Activated CD8-positive, alpha-beta memory T cell treated with anti-CD3 and anti-CD28 coated beads, Interleukin-2, amount 10 ng/mL, durations not matched to agents 7 days and 5 days (primary cell): ENCODE measurements around the gene SLC66A2. TPM values are rescaled to one million over a fixed set of nuclear protein-coding genes. Genes with fewer than 3 reads are reported as not detected.
"Not testable (repeated sequence)": the region's sequence is repeated elsewhere in the genome, so short reads cannot be mapped to it uniquely, and the experiment has no call there.

Source experiments
- ATAC-seq: fragments of 150-1000 bp; cut with Tn5 transposase; one replicate; pipeline ENCODE4 v1.10.0; 2021; ENCODE audit warnings: moderate library complexity
- CTCF ChIA-PET: fragments of 350-600 bp; sonication (Branson Sonifier 250); formaldehyde crosslinking; loops from one replicate; lab custom pipeline; 2021; ENCODE audit warnings: antibody characterized with exemption; lab: Charles Lee
- DNase-seq: peaks from one replicate; pipeline ENCODE4 v3.0.0-alpha.2; 2020
- H3K27ac Mint-ChIP-seq: one replicate; pipeline ENCODE4 v1.8.0; 2021; ENCODE audit warnings: mild to moderate bottlenecking, mixed read lengths
- H3K27me3 Mint-ChIP-seq: one replicate; pipeline ENCODE4 v1.8.0; 2021; ENCODE audit warnings: mixed read lengths
- H3K36me3 Mint-ChIP-seq: one replicate; pipeline ENCODE4 v1.8.0; 2021; ENCODE audit warnings: mild to moderate bottlenecking, mixed read lengths
- H3K4me1 Mint-ChIP-seq: one replicate; pipeline ENCODE4 v1.8.0; 2021; ENCODE audit warnings: mixed read lengths
- H3K4me3 Mint-ChIP-seq: one replicate; pipeline ENCODE4 v1.8.0; 2021; ENCODE audit warnings: mild to moderate bottlenecking, moderate library complexity, mixed read lengths
- H3K9me3 Mint-ChIP-seq: one replicate; pipeline ENCODE4 v1.8.0; 2022; ENCODE audit warnings: low read depth, mixed read lengths
- total RNA-seq, 2 experiments: library from RNA; stranded (reverse); gene quantifications; one replicate each; pipeline ENCODE4 v1.2.3, GENCODE V29; 2021

Gene SLC66A2
- total RNA-seq, 2 experiments from 2014 or later: 23.4 TPM

GRCh38 chr18:79964330-79965118 is 13.1 kb upstream of the SLC66A2 start, which contains the start of gene HSBP1L1:
TSS of gene HSBP1L1 (plus strand) at chr18:79964643. CDS start at chr18:79964736, 93 bp downstream.
- CTCF ChIA-PET: interaction anchor here (4.3 kb wide), 1 partner anchor 21 kb away, joined by 47 read pairs; the partner anchor contains the start of gene TXNL4A
- ATAC-seq: peak; percentile 77

GRCh38 chr18:79963658-79964329 is 12.3 kb upstream of the SLC66A2 start:
- Mint-ChIP-seq H3K4me3 (peak overlapping the region; percentile 68), H3K27me3 (peaks cover 23% of the 10 kb centered on the region), H3K36me3 (peaks cover 5% of the 10 kb centered on the region), H3K9me3 (no peaks in the 10 kb centered on the region), H3K27ac (peak overlapping the region; percentile 90), H3K4me1 (peaks cover 54% of the 10 kb centered on the region)
- no peak for ATAC-seq
- CTCF ChIA-PET: interaction anchor here (0.6 to 4.3 kb wide), 7 partner anchors 12 to 283 kb away, joined by 3 to 47 read pairs (median 3); partner anchors contain the start of genes SLC66A2 and TXNL4A
- no peak for DNase-seq

More at GRCh38 chr18:79964330-79965118, 13.1 kb upstream of the SLC66A2 start, which contains the start of gene HSBP1L1:
- Mint-ChIP-seq H3K9me3 (no peaks in the 10 kb centered on the region), H3K27ac (peak within 1 kb of the TSS; percentile 90), H3K4me3 (peak within 1 kb of the TSS; percentile 68), H3K27me3 (peaks cover 23% of the 10 kb centered on the region), H3K4me1 (peaks cover 55% of the 10 kb centered on the region), H3K36me3 (peaks cover 5% of the 10 kb centered on the region)
- peak; percentile 70 for DNase-seq

DNA sequence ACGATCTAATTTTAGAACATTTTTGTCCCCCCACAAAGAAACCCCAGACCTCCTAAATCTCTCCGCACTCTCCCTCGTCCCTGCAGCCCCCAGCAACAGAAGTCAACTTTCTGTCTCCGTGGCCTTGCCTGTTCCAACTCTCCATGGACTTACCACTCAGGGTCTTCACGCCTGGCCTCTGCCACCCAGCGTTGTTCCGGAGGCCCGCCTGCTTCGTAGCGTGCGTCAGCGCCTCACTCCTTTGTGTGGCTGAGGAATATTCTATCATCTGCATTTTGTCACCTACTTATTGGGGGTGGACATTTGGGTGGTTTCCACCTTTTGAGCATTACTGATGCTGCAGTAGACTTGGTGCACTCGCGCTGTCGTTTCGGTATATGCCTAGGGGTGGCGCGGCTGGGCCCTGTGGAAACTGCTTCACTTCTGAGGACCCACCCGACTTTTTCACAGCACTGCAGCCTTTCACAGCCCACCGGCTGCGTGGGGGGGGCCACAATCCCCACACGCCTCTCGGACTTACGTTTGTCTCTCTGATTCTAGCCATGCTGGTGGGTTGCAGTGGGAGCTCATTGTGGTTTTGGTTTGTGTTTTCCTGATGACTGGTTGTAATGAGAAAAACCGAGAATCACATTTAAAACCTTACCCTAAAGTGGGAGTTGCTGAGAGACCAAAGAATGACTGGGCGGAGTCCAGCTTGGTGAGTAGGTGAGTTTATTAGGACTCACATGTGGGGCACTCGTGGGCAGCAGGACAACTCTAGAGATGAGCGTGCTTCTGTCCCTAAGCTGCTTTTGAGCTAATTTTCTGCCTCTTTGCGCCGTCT is 11.6 kb upstream of the SLC66A2 start:
- Mint-ChIP-seq H3K27ac (peak overlapping the region; percentile 90), H3K9me3 (no peaks in the 10 kb centered on the region), H3K4me3 (peak overlapping the region; percentile 68), H3K4me1 (peaks cover 48% of the 10 kb centered on the region), H3K36me3 (peaks cover 5% of the 10 kb centered on the region), H3K27me3 (peaks cover 23% of the 10 kb centered on the region)
- peak; percentile 86 for DNase-seq
- CTCF ChIA-PET: interaction anchor here (0.6 to 4.3 kb wide), 8 partner anchors 11 to 283 kb away, joined by 3 to 47 read pairs (median 3); partner anchors contain the start of genes SLC66A2 and TXNL4A
- ATAC-seq: peak; percentile 76

- Mint-ChIP-seq H3K4me1 (peaks cover 46% of the 10 kb centered on the region), H3K36me3 (peaks cover 5% of the 10 kb centered on the region), H3K27ac (no peak overlapping the region), H3K9me3 (no peaks in the 10 kb centered on the region), H3K4me3 (no peak overlapping the region), H3K27me3 (peaks cover 23% of the 10 kb centered on the region)
- ATAC-seq: no peak
- no peak for DNase-seq
- CTCF ChIA-PET: interaction anchor here (1.0 to 4.3 kb wide), 3 partner anchors 10 to 73 kb away, joined by 4 to 47 read pairs (median 4); partner anchors contain the start of genes SLC66A2 and TXNL4A
Observed at GRCh38 chr18:79962311-79962710, 10.9 kb upstream of the SLC66A2 start.

DNA sequence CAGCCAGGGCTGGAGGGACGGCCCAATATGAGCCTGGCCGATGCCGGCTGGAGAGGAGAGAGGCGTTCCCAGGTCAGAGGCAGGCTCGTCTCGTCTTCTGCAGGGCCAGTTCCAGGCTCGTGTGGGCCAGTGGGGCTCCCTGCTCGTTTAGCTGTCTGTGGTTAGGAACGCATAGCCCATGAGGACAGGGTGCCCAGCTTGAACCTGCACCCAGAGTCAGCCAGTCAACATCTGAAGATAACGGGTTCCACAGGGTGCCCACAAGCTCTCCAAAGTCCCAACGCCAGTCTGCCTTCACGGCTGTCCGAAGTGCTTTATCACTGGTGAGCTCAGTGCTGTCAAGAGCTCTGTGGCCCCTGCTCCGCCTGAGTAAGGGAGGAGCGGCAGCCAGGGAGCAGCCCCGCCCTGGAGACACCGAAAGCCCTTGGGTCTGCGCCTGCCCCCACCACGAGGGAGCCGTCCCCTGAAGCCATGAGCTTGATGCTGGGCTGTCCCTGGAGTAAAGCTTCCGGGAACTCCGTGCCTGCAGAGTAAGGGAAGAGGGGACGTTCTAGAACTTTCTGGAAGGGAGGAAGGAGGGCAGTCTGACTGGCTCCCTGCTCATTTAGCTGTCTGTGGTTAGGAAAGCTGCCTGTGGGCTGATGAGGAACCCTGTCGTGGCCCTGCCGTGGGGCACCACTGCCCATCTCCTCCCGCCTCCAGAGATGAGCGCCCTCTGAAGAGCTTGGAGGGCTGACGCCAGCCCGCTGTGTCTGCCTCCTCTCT is 10.3 kb upstream of the SLC66A2 start:
- CTCF ChIA-PET: interaction anchor here (1.0 to 4.3 kb wide), 3 partner anchors 10 to 73 kb away, joined by 4 to 47 read pairs (median 4); partner anchors contain the start of genes SLC66A2 and TXNL4A
- Mint-ChIP-seq H3K27ac (no peak overlapping the region), H3K36me3 (peaks cover 3% of the 10 kb centered on the region), H3K27me3 (peaks cover 23% of the 10 kb centered on the region), H3K4me3 (no peak overlapping the region), H3K9me3 (no peaks in the 10 kb centered on the region), H3K4me1 (peaks cover 46% of the 10 kb centered on the region)
- ATAC-seq (no peak), DNase-seq (no peak)

- no peaks in the 10 kb centered on the region for H3K9me3 Mint-ChIP-seq
- no peak overlapping the region for H3K4me3 Mint-ChIP-seq
- H3K36me3 Mint-ChIP-seq: peaks cover 3% of the 10 kb centered on the region
- H3K27ac Mint-ChIP-seq: no peak overlapping the region
- CTCF ChIA-PET: interaction anchor here (4.3 kb wide), 1 partner anchor 25 kb away, joined by 47 read pairs; the partner anchor contains the start of gene TXNL4A
- H3K27me3 Mint-ChIP-seq: peaks cover 30% of the 10 kb centered on the region
- DNase-seq (no peak), ATAC-seq (no peak)
- peaks cover 47% of the 10 kb centered on the region for H3K4me1 Mint-ChIP-seq
Observed at GRCh38 chr18:79960921-79961526, 9.6 kb upstream of the SLC66A2 start.

DNA sequence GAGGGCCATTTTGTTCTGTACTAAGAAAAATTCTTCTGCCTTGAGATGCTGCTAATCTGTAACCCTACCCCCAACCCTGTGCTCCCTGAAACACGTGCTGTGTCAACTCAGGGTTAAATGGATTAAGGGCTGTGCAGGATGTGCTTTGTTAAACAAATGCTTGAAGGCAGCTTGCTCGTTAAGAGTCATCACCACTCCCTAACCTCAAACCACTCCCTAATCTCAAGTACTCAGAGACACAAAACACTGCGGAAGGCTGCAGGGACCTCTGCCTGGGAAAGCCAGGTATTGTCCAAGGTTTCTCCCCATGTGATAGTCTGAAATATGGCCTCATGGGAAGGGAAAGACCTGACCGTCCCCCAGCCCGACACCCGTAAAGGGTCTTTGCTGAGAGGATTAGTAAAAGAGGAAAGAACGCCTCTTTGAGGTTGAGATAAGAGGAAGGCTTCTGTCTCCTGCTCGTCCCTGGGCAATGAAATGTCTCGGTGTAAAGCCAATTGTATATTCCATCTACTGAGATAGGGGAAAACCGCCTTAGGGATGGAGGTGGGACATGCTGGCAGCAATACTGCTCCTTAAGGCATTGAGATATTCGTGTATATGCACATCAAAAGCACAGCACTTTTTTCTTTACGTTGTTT is 8.8 kb upstream of the SLC66A2 start:
- not testable (repeated sequence) for DNase-seq, H3K36me3 Mint-ChIP-seq, H3K9me3 Mint-ChIP-seq, ATAC-seq
- H3K27ac Mint-ChIP-seq: peak overlapping the region; percentile 70
- CTCF ChIA-PET: interaction anchor here (0.7 to 1.4 kb wide), 3 partner anchors 8 to 72 kb away, joined by 3 read pairs; no protein-coding TSS in a partner anchor
- H3K4me1 Mint-ChIP-seq: peaks cover 47% of the 10 kb centered on the region
- peaks cover 33% of the 10 kb centered on the region for H3K27me3 Mint-ChIP-seq
- peak overlapping the region; percentile 28 for H3K4me3 Mint-ChIP-seq

- no peak overlapping the region for H3K4me3 Mint-ChIP-seq
- DNase-seq (no peak), ATAC-seq (no peak)
- peaks cover 3% of the 10 kb centered on the region for H3K36me3 Mint-ChIP-seq
- CTCF ChIA-PET: interaction anchor here (1.4 kb wide), 1 partner anchor 10 kb away, joined by 3 read pairs; no protein-coding TSS in a partner anchor
- peaks cover 52% of the 10 kb centered on the region for H3K4me1 Mint-ChIP-seq
- H3K27me3 Mint-ChIP-seq: peaks cover 35% of the 10 kb centered on the region
- no peak overlapping the region for H3K27ac Mint-ChIP-seq
- H3K9me3 Mint-ChIP-seq: no peaks in the 10 kb centered on the region
Observed at GRCh38 chr18:79958981-79959380, 7.5 kb upstream of the SLC66A2 start.

- peak overlapping the region; percentile 5 for H3K27ac Mint-ChIP-seq
- CTCF ChIA-PET: no interaction called here
- no peaks in the 10 kb centered on the region for H3K36me3 Mint-ChIP-seq
- peaks cover 20% of the 10 kb centered on the region for H3K27me3 Mint-ChIP-seq
- H3K9me3 Mint-ChIP-seq: no peaks in the 10 kb centered on the region
- peaks cover 30% of the 10 kb centered on the region for H3K4me1 Mint-ChIP-seq
- no peak for DNase-seq
- H3K4me3 Mint-ChIP-seq: no peak overlapping the region
- ATAC-seq: no peak
Observed at GRCh38 chr18:79956276-79956675, 4.8 kb upstream of the SLC66A2 start.

DNA sequence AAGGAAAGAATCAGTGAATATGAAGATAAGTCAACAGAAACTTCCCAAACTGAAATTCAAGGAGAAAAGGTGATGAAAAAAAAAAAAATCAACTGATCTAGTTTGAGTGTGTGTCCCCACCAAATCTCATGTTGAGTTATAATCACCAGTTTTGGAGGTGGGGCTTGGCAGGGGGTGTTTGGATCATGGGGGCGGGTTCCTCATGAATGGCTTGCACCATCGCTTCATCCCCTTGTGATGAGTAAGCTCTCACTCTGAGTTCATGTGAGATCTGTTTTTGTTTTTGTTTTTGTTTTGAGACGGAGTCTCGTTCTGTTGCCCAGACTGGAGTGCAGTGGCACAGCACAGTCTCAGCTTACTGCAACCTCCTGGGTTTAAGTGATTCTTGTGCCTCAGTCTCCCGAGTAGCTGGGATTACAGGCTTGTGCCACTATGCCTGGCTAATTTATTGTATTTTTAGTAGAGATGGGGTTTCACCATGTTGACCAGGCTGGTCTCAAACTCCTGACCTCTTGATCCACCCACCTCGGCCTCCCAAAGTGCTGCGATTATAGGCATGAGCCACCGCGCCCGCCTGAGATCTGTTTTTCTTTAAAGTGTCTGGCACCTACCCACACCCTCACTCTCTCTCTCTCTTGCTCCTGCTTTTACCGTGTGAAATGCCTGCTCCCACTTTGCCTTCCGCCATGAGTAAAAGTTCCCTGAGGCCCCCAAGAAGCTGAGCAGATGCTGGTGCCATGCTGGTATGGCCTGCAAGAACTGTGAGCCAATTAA is 4.0 kb upstream of the SLC66A2 start:
- Mint-ChIP-seq H3K27ac (no peak overlapping the region), H3K4me3 (no peak overlapping the region)

GRCh38 chr18:79954791-79955190 is 3.3 kb upstream of the SLC66A2 start:
- H3K4me1 Mint-ChIP-seq: peaks cover 25% of the 10 kb centered on the region
- H3K27me3 Mint-ChIP-seq: peaks cover 13% of the 10 kb centered on the region
- DNase-seq (no peak), ATAC-seq (no peak)
- H3K9me3 Mint-ChIP-seq: no peaks in the 10 kb centered on the region
- H3K36me3 Mint-ChIP-seq: no peaks in the 10 kb centered on the region
- H3K27ac Mint-ChIP-seq: no peak overlapping the region
- no peak overlapping the region for H3K4me3 Mint-ChIP-seq
- CTCF ChIA-PET: no interaction called here

More for the DNA sequence above, 4.0 kb upstream of the SLC66A2 start:
- ATAC-seq (no peak), DNase-seq (no peak)
- Mint-ChIP-seq H3K9me3 (no peaks in the 10 kb centered on the region), H3K4me1 (peaks cover 26% of the 10 kb centered on the region), H3K27me3 (peaks cover 15% of the 10 kb centered on the region), H3K36me3 (no peaks in the 10 kb centered on the region)
- CTCF ChIA-PET: no interaction called here
